Measurements from ENCODE around the gene TACC3. TPM values are rescaled to one million over a fixed set of nuclear protein-coding genes. Genes with fewer than 3 reads are reported as not detected.

The TACC3 gene
- total RNA-seq, 3 donors from 2014 or later = 12.0 to 30.2 (median 12.7) TPM

- no peak for TF ChIP-seq CTCF (IDR thresholded peaks at IDR 0.05)
- ATAC-seq = peak; percentile 57
- Histone ChIP-seq H3K4me1 (ENCODE audit: low read depth) (no peaks in the 10 kb centered on the region), H3K9me3 (no peaks in the 10 kb centered on the region), H3K36me3 (ENCODE audit: low read depth) (no peaks in the 10 kb centered on the region), H3K4me3 (peak overlapping the region; percentile 24)
- intact Hi-C loops (cut with DNase I, micrococcal nuclease) = no loop called here
- DNase-seq = peak in 2 of 3 donors; percentile 99
These were observed 36.7 kb upstream of the TACC3 start for GRCh38 chr4:1684506-1685234.

- TF ChIP-seq CTCF (IDR thresholded peaks at IDR 0.05) = no peak
- H3K4me3 ChIP-seq = no peak overlapping the region
- ATAC-seq = no peak
- intact Hi-C loops (cut with DNase I, micrococcal nuclease) = no loop called here
- no peaks in the 10 kb centered on the region for H3K9me3 ChIP-seq
- H3K36me3 ChIP-seq (ENCODE audit: low read depth) = no peaks in the 10 kb centered on the region
- H3K4me1 ChIP-seq (ENCODE audit: low read depth) = no peaks in the 10 kb centered on the region
- DNase-seq = peak in 1 of 3 donors; percentile 50
These were observed 35.8 kb upstream of the TACC3 start for GRCh38 chr4:1685235-1686150.

GRCh38 chr4:1686440-1687036 is 34.8 kb upstream of the TACC3 start:
- intact Hi-C loops (cut with DNase I, micrococcal nuclease) = no loop called here
- Histone ChIP-seq H3K36me3 (ENCODE audit: low read depth) (no peaks in the 10 kb centered on the region), H3K4me3 (no peak overlapping the region), H3K9me3 (no peaks in the 10 kb centered on the region), H3K4me1 (ENCODE audit: low read depth) (no peaks in the 10 kb centered on the region)
- DNase-seq (no peak), ATAC-seq (no peak)
- TF ChIP-seq CTCF (IDR thresholded peaks at IDR 0.05) = no peak

- H3K4me1 ChIP-seq (ENCODE audit: low read depth) = no peaks in the 10 kb centered on the region
- no peaks in the 10 kb centered on the region for H3K9me3 ChIP-seq
- H3K36me3 ChIP-seq (ENCODE audit: low read depth) = no peaks in the 10 kb centered on the region
- intact Hi-C loops (cut with DNase I, micrococcal nuclease) = no loop called here
- DNase-seq = no peak
- ATAC-seq = no peak
- TF ChIP-seq CTCF (IDR thresholded peaks at IDR 0.05) = no peak
- no peak overlapping the region for H3K4me3 ChIP-seq
These were observed 30.6 kb upstream of the TACC3 start for GRCh38 chr4:1690698-1691097.

- DNase-seq = no peak
- no peaks in the 10 kb centered on the region for H3K36me3 ChIP-seq (ENCODE audit: low read depth)
- intact Hi-C loops (cut with DNase I, micrococcal nuclease) = loop anchor here in 1 of 2 donors (2.0 kb wide), 1 partner anchor 35 kb away; no protein-coding TSS in a partner anchor
These were observed 29.5 kb upstream of the TACC3 start for GRCh38 chr4:1691737-1692373.

More at GRCh38 chr4:1691737-1692373, 29.5 kb upstream of the TACC3 start:
- H3K4me3 ChIP-seq = no peak overlapping the region
- no peaks in the 10 kb centered on the region for H3K4me1 ChIP-seq (ENCODE audit: low read depth)
- no peak for TF ChIP-seq CTCF (IDR thresholded peaks at IDR 0.05)
- no peaks in the 10 kb centered on the region for H3K9me3 ChIP-seq
- no peak for ATAC-seq

Measured in mucosa of descending colon (tissue), 3 donors.